HG03520 (cell line): ENCODE results near the gene WASL.

ENCODE experiments used
- ATAC-seq: cut with Tn5 transposase; IDR thresholded peaks from one replicate; pipeline ENCODE4 v1.9.1; 2021; ENCODE audit warnings: mild to moderate bottlenecking, moderate library complexity; ENCODE audit not compliant: unreplicated experiment

WASL gene

GRCh38 chr7:123695944-123696677 lies 52.7 kb downstream of the WASL start:
- no peak for ATAC-seq

- no peak for ATAC-seq
These were observed 56.3 kb downstream of the WASL start for GRCh38 chr7:123692471-123692877.

GRCh38 chr7:123690550-123690949 lies 58.3 kb downstream of the WASL start:
- no peak for ATAC-seq

- no peak for ATAC-seq
These were observed 59.6 kb downstream of the WASL start for GRCh38 chr7:123689250-123689649.

GRCh38 chr7:123687727-123688126 lies 61.1 kb downstream of the WASL start:
- ATAC-seq: no peak

GRCh38 chr7:123687161-123687560 lies 61.6 kb downstream of the WASL start:
- ATAC-seq: no peak

- peak; percentile 64 for ATAC-seq
These were observed 66.1 kb downstream of the WASL start for GRCh38 chr7:123682690-123683089.

GRCh38 chr7:123681561-123681960 lies 67.2 kb downstream of the WASL start:
- no peak for ATAC-seq

GRCh38 chr7:123680580-123680979 lies 68.2 kb downstream of the WASL start:
- no peak for ATAC-seq

- ATAC-seq: no peak
These were observed 69.2 kb downstream of the WASL start for GRCh38 chr7:123679614-123680013.

- no peak for ATAC-seq
These were observed 71.6 kb downstream of the WASL start for GRCh38 chr7:123677061-123677715.

GRCh38 chr7:123675181-123675473 lies 73.7 kb downstream of the WASL start:
- no peak for ATAC-seq

GRCh38 chr7:123674399-123675180 lies 74.2 kb downstream of the WASL start:
- ATAC-seq: no peak

GRCh38 chr7:123673752-123674398 lies 74.9 kb downstream of the WASL start:
- ATAC-seq: no peak

GRCh38 chr7:123673137-123673732 lies 75.6 kb downstream of the WASL start:
- no peak for ATAC-seq

- ATAC-seq: no peak
These were observed 79.3 kb downstream of the WASL start for GRCh38 chr7:123669485-123669884.

- no peak for ATAC-seq
These were observed 82.3 kb downstream of the WASL start for GRCh38 chr7:123666492-123666891.

- ATAC-seq: no peak
These were observed 82.9 kb downstream of the WASL start for GRCh38 chr7:123665896-123666295.

GRCh38 chr7:123665157-123665556 lies 83.6 kb downstream of the WASL start:
- no peak for ATAC-seq

- no peak for ATAC-seq
These were observed 85.6 kb downstream of the WASL start for GRCh38 chr7:123663200-123663599.

GRCh38 chr7:123662755-123663154 lies 86.0 kb downstream of the WASL start:
- ATAC-seq: no peak
